NCI-H446 (cell line): ENCODE results near the gene APOBEC3H.
A peak's percentile ranks its signal among the peaks of the same experiment; 100 is the strongest.

Source experiments
- DNase-seq, 2 experiments: peaks; one replicate each; lab custom pipeline; 2025; lab: John Stamatoyannopoulos, UW

Gene APOBEC3H

GRCh38 chr22:39110631-39111561 is 13.9 kb downstream of the APOBEC3H start:
- DNase-seq, result no peak

GRCh38 chr22:39114112-39114511 is 17.1 kb downstream of the APOBEC3H start:
- DNase-seq, result no peak

GRCh38 chr22:39115570-39115969 is 18.5 kb downstream of the APOBEC3H start:
- no peak for DNase-seq

DNA sequence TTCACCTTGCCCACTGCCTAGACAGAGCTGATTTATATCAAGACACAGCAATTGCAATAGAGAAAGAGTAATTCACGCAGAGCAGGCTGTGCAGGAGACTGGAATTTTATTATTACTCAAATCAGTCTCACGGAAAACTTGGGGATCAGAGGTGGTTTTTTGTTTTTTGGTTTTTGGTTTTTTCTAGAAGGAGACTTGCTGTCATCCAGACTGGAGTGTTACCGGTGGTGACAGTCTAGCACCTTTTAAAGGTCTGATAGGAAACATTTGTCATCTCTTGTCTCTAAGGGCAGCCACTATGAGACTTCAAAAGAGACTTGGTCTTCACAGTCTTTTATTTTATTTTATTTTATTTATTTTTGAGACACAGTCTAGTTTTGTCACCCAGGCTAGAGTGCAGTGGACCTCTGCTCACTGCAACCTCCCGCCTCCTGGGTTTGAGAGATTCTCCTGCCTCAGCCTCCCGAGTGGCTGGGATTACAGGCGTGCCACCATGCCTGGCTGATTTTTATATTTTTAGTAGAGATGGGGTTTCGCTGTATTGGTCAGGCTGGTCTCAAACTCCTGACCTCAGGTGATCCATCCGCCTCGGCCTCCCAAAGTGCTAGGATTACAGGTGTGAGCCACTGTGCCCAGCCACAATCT is 19.1 kb downstream of the APOBEC3H start:
- no peak for DNase-seq

GRCh38 chr22:39117585-39118191 is 20.6 kb downstream of the APOBEC3H start:
- DNase-seq, result peak in 1 of 2 experiments; percentile 32

DNA sequence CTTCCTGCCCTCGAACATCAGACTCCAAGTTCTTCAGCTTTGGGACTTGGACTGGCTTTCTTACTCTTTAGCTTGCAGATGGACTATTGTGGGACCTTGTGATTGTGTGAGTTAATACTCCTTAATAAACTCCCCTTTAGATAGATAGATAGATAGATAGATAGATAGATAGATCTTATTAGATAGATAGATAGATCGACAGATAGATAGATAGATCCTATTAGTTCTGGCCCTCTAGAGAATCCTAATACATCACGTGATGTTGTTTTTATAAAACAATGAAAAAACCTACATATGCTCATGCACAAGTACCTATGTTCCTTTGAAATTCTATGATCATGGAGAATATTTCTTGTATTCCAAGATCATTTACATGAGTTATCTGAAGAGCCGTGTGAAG is 23.9 kb downstream of the APOBEC3H start:
- no peak for DNase-seq

DNA sequence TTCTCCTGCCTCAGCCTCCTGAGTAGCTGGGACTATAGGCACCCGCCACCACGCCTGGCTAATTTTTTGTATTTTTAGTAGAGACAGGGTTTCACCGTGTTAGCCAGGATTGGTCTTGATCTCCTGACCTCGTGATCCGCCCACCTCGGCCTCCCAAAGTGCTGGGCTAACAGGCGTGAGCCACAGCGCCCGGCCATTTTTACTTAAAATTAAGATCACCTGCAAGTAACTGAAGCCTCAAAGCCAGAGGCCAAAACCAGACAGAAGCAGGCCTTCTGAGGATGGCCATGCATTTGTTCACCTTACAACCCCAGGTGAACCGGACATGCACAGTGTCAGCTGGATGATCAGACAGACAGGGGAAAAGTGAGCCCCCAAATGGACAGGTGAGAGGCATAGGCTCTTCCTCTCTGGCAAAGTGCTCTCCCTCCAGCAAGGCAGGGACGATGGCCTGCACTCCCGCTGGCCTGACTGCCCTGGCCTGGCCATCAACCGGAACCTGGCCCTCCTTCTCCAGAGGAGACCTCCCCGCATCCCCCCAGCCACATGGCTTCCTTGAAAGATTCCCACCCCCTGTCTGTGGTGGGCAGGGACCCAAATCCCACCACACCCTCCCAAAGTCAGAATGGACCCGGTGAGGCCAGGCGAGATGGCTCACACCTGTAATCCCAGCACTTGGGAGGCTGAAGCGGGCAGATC is 25.9 kb downstream of the APOBEC3H start:
- no peak for DNase-seq

DNA sequence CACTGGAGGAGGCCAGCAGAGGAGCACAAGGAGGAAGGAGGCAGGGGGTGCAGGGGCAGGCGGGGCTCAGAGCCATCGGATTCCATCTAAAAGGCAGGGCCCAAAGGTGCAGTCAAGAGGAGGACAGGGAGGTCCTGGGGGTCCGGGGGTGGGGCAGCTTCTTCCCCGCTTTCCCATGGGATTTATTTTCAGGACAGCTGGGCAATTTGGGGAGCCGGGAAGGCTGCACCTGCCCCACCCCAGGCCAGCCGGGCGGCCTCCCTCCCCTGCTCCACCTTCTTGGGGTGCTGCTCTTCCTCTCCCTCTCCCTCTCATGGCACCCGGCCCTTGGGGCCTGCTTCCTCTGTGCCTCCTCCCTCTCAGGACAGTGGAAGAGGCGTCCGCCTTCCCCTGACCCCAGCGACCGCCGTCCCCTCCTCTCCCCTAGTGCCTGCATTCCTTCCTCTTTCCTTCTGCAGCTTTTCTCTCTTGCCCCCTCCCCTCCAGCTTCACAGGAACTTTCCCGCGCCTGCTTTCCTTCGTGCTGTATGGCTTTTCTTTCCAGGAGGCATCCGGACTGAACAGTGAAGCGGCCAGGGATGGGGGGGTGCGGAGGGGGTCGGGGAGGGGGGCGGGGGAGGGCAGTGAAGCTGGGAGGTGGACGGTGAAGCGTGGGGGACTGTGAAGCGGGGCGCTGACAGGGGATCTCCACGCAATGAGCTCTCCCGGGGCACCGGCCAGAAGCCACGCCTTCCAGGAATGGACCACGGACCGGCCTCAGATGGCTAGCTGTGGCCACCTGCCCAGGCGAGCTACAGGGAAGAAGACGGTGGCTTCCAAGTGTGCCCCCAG is 26.9 kb downstream of the APOBEC3H start:
- DNase-seq, result no peak

DNA sequence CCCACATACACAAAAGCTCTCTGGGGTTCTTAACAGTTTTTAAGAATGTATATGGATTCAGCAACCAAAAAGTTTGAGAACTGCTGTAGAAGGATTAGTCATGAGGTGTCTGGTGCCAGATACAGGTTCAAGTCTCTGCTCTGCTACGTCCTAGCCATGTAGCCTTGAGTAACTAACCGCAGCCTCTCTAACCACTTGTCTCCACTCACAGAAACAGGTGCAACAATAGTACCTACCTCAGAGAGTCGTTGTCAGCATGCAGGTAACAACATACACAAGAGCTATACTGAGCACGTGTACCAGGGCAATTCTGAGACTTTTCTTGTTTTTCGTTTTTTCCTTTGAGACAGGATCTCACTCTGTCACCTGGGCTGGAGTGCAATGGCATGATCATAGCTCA is 28.6 kb downstream of the APOBEC3H start:
- DNase-seq, result no peak

DNA sequence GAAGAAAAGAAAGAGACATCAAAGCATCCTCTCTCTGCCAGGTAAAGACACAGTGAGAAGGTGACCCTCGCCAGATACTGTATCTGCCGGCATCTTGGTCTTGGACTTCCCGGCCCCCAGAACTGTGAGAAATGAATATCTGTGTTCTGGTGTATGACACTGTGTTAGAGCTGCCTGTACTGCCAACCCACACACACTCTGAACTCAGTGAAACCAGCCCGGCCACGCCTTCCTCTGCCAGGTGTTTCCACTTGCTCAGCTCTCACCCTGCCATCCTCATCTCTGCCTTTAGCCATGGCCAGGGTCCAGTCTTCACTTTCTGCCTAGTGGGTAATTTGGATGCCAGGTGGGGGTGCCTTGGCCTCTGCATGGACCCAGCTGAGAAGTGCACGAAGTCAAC is 31.5 kb downstream of the APOBEC3H start:
- DNase-seq, result no peak

- no peak for DNase-seq
Observed at GRCh38 chr22:39129081-39129480, 32.0 kb downstream of the APOBEC3H start.

- DNase-seq, result no peak
Observed at GRCh38 chr22:39129746-39130145, 32.7 kb downstream of the APOBEC3H start.

DNA sequence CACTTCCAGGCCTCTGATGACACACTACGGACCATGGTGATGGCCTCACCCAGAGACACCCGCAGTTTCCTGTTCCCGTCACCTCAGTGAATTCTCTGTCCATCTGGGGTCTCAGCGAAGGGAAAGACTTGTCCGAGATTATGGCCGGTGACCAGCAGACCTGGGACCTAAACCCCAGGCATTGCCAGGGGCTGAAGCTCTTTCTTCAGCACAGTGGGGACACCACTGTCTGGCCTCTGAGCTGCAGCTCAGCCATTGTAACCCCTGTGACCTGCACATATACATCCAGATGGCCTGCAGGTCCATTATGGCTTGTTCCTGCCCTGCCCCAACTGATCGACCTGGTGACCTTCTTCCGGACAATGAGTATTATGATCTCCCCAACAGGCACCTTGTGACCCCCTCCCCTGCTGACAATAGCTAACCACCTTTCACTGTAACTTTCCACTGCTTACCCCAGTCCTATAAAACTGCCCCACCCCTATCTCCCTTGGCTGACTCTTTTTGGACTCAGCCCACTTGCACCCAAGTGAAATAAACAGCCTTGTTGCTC is 33.2 kb downstream of the APOBEC3H start:
- DNase-seq, result no peak

GRCh38 chr22:39130892-39131855 is 34.1 kb downstream of the APOBEC3H start:
- no peak for DNase-seq

DNA sequence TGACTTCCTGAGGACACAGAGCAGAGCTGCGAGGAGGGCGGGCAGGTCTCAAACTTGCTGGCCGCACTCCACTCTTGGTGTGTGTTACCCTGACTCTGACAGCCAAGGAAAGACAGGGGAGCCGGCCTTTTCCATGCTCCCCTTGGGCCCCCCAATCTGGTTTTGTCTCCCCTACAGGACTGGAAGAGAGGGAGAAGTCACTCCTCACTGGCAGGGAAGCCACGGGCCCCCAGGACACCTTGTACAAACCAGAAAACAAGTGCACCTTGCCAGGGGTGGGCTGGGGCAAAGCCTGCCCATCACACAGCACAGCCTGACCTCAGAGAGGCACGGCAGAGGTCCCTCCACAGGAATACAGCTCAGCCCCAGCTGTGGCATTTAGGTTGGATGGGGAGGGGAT is 35.2 kb downstream of the APOBEC3H start:
- no peak for DNase-seq

GRCh38 chr22:39132871-39133524 is 36.0 kb downstream of the APOBEC3H start:
- DNase-seq, result no peak

- no peak for DNase-seq
Observed at GRCh38 chr22:39133871-39134270, 36.8 kb downstream of the APOBEC3H start.

DNA sequence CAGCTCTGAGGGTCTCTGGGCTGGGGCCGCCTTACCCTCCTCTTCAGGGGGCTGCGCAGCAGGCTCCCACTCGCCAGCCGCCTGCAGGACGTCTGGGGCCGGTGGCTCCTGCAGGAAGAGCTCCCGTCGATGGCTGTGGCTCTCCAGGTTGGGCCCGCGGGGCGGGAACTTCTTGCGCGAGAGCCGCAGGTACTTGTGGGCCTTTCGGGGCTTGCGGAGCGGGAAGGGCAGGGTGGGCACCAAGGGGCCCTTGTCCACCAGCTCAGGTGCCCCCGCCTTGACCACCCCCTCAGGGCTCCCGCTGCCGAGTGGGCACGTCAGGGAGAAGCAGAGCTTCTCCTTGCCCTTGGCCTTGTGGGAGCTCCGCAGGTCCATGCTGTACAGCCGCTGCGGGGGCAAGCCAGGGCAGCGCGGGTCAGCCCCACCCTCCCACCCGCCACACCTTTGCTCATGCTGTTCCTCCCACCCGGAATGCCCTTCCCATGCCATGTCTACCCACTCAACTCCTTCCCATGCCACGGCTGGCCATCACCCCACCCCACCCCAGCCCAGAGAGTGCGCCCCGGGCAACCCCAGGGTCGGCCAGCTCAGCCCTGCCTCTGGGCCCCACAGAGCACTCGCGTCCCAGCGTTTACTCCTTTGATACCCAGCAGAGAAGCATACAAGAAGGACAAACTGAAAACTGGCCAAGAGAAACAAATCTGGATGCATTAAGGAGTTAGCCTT is 37.5 kb downstream of the APOBEC3H start:
- DNase-seq, result no peak
